CD4-positive, alpha-beta T cell treated with Interleukin-4 for 1 hour (primary cell): ENCODE data around the gene RYR3.

ENCODE experiments used
- DNase-seq, 2 donors: peaks; one replicate each; pipeline ENCODE4 v3.0.0-alpha.2; 2020 to 2022

The RYR3 gene

GRCh38 chr15:33454346-33454745 lies 143.6 kb downstream of the RYR3 start:
- no peak for DNase-seq

- DNase-seq: no peak
These were observed 144.2 kb downstream of the RYR3 start for GRCh38 chr15:33454996-33455395.

GRCh38 chr15:33458421-33458820 lies 147.7 kb downstream of the RYR3 start:
- DNase-seq: no peak

DNA sequence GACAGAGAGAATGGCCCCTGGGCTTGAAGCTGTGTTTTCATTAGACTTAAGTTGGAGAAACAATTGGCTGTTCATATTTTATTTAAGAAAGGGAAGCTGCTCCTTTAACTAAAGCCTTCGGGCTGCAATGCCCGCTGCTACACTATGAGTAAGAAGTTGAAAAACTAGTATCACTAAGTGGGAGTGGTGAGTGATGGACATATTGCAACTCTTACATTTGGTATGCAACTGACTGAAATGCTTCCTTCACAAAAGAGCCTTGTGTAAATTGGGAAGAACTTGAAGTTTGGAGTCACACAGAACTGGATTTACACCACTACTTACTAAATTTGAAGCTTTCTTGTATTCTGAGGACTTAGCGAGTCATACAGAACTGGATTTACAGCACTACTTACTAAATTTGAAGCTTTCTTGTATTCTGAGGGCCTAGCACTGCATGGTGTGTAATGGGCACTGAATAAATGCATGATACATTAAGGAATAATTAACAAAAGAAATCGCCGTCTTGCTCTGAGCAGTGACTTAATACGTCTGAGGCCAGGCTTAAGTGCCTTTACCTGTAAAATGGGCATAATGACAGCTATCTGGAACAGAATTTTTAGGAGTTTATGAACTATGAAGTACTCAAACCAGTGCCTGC lies 149.5 kb downstream of the RYR3 start:
- DNase-seq: no peak

GRCh38 chr15:33461671-33462070 lies 150.9 kb downstream of the RYR3 start:
- DNase-seq: no peak

- no peak for DNase-seq
These were observed 156.5 kb downstream of the RYR3 start for GRCh38 chr15:33467146-33467815.

GRCh38 chr15:33467816-33468163 lies 157.0 kb downstream of the RYR3 start:
- DNase-seq: no peak

- no peak for DNase-seq
These were observed 158.0 kb downstream of the RYR3 start for GRCh38 chr15:33468740-33469139.

GRCh38 chr15:33473005-33473404 lies 162.2 kb downstream of the RYR3 start:
- no peak for DNase-seq

GRCh38 chr15:33473714-33474113 lies 162.9 kb downstream of the RYR3 start:
- DNase-seq: no peak

GRCh38 chr15:33476076-33476475 lies 165.3 kb downstream of the RYR3 start:
- DNase-seq: no peak

DNA sequence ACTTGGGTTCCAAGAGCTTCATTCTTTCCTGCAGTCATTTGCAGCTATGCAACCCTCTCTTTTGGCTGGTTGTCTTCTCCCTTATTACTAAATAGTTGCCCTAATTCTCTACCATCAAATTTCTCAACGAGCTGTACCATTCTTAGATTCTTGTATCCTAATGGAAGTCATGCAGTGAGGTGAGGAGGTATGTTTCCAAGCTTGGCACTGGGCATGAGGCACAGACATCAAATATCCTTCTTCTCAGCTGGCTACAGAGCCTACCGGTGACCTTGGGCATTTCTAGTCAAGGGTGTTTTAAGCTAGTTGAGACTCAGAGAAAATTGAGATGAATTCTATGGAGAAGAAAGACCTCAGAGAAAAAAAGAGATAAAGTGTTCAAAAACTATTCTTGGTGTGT lies 166.1 kb downstream of the RYR3 start:
- DNase-seq: no peak

- DNase-seq: no peak
These were observed 178.6 kb downstream of the RYR3 start for GRCh38 chr15:33489335-33489734.

- no peak for DNase-seq
These were observed 179.9 kb downstream of the RYR3 start for GRCh38 chr15:33490703-33491102.

GRCh38 chr15:33492434-33493052 lies 181.8 kb downstream of the RYR3 start:
- DNase-seq: no peak

- DNase-seq: no peak
These were observed 183.5 kb downstream of the RYR3 start for GRCh38 chr15:33494306-33494705.

- DNase-seq: no peak
These were observed 189.8 kb downstream of the RYR3 start for GRCh38 chr15:33500432-33501195.

- DNase-seq: no peak
These were observed 192.9 kb downstream of the RYR3 start for GRCh38 chr15:33503681-33504080.

DNA sequence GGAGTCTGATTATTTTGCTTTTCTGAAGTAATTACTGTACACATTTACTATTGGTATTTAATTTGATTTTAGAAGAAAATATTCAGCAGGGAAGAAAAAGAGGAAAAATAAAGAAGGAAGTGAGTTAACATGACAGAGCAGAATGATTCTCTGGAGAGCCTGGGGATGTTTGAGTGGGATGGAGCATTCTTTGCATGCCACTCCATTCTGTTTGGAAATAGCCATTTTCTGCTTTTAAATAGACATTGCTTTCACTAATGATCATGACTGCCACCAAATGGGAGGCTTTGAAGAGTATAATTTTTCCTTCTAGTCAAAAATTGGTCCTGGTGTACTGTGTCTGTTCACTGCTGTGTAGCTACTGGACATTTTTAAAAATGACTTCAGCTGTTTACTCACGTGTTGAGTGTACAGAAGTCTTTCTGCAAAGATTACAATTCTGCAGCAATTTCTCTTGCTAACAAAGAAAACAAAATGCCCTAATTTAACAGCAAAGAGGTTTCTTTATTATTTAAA lies 196.1 kb downstream of the RYR3 start:
- DNase-seq: no peak

DNA sequence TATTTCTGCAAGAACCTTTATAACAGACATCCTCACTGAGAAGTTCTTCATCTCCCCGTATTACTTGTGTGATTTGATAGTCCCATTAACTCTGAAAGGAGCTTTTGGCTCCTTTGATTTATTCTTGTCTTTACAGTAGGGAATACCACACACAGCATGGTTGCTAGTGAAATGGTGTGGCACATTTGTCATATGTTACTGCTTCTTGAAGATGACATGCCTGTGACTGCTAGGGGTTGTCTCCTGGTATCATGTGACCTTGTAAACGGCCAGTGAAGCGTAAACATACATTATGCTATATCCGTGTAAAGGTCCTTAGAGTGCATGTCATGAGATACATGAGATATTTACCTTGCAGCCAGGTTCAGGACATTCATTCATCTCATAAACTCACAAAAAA lies 197.9 kb downstream of the RYR3 start:
- no peak for DNase-seq

DNA sequence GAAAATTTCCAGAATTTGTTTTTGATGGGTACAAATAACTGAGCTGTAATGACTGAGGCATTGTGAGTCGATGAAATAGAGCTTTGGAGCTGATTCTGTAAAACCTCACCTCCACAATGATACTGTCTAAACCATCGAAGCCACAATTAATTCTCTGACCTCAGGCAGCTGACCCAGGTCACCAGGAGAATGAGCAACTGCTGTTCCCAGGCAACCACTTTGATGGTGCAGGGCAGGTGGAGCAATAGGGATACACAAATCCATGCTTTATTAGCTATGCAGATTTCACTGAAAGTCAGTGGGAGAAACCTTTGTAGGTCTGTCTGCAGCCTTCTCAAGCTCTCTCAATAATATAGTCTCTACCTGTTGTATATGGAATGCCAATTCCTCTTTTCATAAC lies 204.4 kb downstream of the RYR3 start:
- DNase-seq: no peak

GRCh38 chr15:33516563-33516962 lies 205.8 kb downstream of the RYR3 start:
- DNase-seq: no peak

DNA sequence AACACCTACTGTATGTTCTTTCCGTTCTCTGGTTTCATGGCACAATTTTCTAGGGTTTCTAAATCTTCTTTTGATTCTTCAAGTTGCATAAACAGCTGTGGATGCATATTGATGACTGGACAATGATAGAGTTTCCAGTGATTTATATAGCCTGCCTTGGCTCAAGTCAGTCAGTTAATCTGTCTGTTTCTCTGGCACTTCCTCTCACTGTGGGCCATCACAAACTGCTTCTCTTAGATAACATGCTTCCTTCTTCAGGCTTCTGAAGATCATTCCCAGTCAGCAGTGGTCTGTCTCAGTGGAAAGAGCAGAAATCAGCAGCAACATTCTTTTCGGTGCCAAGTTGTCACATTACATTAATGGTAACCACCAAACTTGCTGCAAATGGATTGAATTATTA lies 207.2 kb downstream of the RYR3 start:
- no peak for DNase-seq

DNA sequence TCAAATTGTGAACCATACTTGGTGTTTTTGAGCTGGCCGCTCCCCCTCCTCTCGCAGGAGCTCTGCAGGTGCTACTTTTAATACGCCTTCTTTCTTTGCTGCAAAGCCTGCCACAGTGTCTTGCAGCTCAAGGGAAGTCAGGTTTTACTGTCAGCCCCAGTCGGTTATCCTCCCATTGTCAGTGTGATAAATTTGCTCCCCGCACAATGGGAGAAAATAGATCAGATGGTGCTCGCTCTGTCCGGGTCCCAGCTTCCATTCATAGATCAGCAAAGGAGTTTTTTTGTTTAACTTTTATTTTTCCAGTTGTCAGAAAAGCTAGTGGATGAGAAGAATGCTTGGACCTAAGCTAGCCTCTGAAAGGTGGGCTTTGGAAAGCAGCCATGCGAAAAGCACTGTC lies 207.7 kb downstream of the RYR3 start:
- DNase-seq: no peak
